Colonic mucosa (tissue), 4 donors: ENCODE data around the gene MASTL. TPM values are rescaled to one million over a fixed set of nuclear protein-coding genes. Genes with fewer than 3 reads are reported as not detected.
"Not testable (repeated sequence)": the region's sequence is repeated elsewhere in the genome, so short reads cannot be mapped to it uniquely, and the experiment has no call there.

Source experiments
- DNase-seq: peaks from one replicate; pipeline ENCODE4 v3.0.0-alpha.2; 2020
- H3K27ac ChIP-seq: fragments of 200-600 bp; one replicate; pipeline ENCODE4 v1.8.0; 2021
- H3K27me3 ChIP-seq: fragments of 200-600 bp; one replicate; pipeline ENCODE4 v1.8.0; 2021
- H3K36me3 ChIP-seq: fragments of 200-600 bp; one replicate; pipeline ENCODE4 v1.8.0; 2021
- H3K4me1 ChIP-seq: fragments of 200-600 bp; one replicate; pipeline ENCODE4 v1.8.0; 2021; ENCODE audit warnings: mild to moderate bottlenecking
- H3K4me3 ChIP-seq: fragments of 200-600 bp; one replicate; pipeline ENCODE4 v1.8.0; 2021
- H3K9ac ChIP-seq, 2 donors: one replicate each; pipeline ENCODE4 v1.7.0; 2013; ENCODE audit warnings: control low read depth in 2 of 2, low read depth in 2 of 2, low read length in 2 of 2
- H3K9me3 ChIP-seq: fragments of 200-600 bp; one replicate; pipeline ENCODE4 v1.8.0; 2021
- intact Hi-C: fragments of 100-400 bp; cut with DNase I; formaldehyde crosslinking; loops from one replicate; pipeline ENCODE4 v1.14.1; 2022
- total RNA-seq, 2 donors: library from RNA; stranded (reverse); fragmentation: NEBNext Ultra II Directional in 1 of 2; extraction: Animal tissue kit (Norgen Biotek cat#: 25700) in 1 of 2; gene quantifications; one replicate each; pipeline ENCODE4 v1.2.1, GENCODE V29; 2021
- TF ChIP-seq, protein P1 (sequence below): fragments of 200-600 bp; IDR thresholded peaks from one replicate; pipeline ENCODE4 v1.8.0; 2022; ENCODE audit warnings: antibody characterized with exemption, mild to moderate bottlenecking
- donor health status: healthy.
- donor health status: DM: no; HTN: no; CAD: no.
- donor health status: DM: no; HTN: no; CAD: no.

MASTL gene
- total RNA-seq, 2 donors from 2014 or later, result 6.4 to 9.1 TPM

DNA sequence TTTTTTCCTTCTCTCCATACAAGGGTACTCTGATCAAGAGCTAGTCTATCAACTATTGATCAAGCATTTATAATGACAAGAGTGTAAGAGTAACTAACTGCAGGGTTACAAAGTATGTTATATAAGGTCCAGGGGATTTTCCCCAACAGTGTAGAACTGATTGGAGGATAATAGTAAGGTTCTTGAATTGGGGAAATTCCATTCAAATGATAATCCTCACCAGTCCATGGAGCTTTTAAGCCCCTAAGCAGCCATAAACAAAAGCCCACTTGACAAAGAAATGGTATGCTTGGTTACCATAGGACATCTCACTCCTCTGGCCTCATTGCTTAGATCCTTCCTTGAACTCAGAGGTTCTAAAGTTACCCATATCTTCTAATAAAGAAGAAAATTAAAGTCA lies 9.2 kb upstream of the MASTL start:
- Histone ChIP-seq H3K36me3 (peaks cover 11% of the 10 kb centered on the region), H3K4me1 (no peaks in the 10 kb centered on the region), H3K9ac (no peak overlapping the region), H3K27ac (no peak overlapping the region), H3K4me3 (no peak overlapping the region), H3K27me3 (no peaks in the 10 kb centered on the region), H3K9me3 (no peaks in the 10 kb centered on the region)
- no peak for DNase-seq
- intact Hi-C loops, result no loop called here
- TF ChIP-seq, protein P1, sequence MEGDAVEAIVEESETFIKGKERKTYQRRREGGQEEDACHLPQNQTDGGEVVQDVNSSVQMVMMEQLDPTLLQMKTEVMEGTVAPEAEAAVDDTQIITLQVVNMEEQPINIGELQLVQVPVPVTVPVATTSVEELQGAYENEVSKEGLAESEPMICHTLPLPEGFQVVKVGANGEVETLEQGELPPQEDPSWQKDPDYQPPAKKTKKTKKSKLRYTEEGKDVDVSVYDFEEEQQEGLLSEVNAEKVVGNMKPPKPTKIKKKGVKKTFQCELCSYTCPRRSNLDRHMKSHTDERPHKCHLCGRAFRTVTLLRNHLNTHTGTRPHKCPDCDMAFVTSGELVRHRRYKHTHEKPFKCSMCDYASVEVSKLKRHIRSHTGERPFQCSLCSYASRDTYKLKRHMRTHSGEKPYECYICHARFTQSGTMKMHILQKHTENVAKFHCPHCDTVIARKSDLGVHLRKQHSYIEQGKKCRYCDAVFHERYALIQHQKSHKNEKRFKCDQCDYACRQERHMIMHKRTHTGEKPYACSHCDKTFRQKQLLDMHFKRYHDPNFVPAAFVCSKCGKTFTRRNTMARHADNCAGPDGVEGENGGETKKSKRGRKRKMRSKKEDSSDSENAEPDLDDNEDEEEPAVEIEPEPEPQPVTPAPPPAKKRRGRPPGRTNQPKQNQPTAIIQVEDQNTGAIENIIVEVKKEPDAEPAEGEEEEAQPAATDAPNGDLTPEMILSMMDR, result no peak

DNA sequence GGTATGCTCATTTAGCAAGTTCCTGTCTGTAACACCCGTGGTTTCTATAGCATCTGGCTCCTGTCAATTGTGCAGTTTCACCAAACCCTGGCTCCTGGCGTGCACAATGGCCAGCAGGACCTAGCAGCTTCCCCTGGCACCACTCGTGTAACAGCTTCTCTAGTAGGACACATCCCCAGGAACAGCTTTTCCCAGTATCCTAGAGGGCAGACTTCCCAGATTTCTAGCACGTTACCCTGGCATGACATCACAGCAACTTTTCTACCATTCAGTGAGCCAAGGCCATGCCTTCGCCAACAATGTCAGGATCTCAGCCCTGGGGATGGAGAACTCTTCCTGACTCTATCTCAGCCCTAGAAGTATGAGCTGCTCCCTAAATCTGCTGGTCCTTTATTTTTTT lies 7.5 kb upstream of the MASTL start:
- TF ChIP-seq, protein P1, result no peak

DNA sequence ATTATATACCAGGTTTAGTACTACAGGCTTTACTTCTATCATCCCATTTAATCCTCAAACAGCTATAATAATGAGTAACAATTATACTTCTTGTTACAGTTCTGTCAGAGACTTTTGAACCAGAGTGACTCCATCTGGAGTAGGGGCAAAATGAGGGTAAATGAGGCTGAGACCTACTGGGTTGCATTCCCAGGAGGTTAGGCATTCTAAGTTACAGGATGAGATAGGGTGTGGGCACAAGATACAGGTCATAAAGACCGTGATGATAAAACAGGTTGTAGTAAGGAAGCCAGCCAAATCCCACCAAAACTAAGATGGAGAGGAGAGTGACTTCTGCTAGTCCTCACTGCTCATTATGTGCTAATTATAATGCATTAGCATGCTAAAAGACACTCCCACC lies 4.9 kb upstream of the MASTL start:
- Histone ChIP-seq H3K9ac (no peak overlapping the region), H3K27ac (no peak overlapping the region), H3K36me3 (peaks cover 11% of the 10 kb centered on the region), H3K9me3 (no peaks in the 10 kb centered on the region), H3K4me1 (peaks cover 2% of the 10 kb centered on the region), H3K4me3 (no peak overlapping the region), H3K27me3 (no peaks in the 10 kb centered on the region)
- TF ChIP-seq, protein P1, result no peak
- no peak for DNase-seq
- intact Hi-C loops, result no loop called here

More for the DNA sequence above, 7.5 kb upstream of the MASTL start:
- no peak overlapping the region for H3K9ac ChIP-seq
- no peaks in the 10 kb centered on the region for H3K9me3 ChIP-seq
- no peaks in the 10 kb centered on the region for H3K27me3 ChIP-seq
- DNase-seq, result no peak
- no peak overlapping the region for H3K27ac ChIP-seq
- intact Hi-C loops, result no loop called here
- no peak overlapping the region for H3K4me3 ChIP-seq
- H3K36me3 ChIP-seq, result peaks cover 11% of the 10 kb centered on the region
- peaks cover 2% of the 10 kb centered on the region for H3K4me1 ChIP-seq

DNA sequence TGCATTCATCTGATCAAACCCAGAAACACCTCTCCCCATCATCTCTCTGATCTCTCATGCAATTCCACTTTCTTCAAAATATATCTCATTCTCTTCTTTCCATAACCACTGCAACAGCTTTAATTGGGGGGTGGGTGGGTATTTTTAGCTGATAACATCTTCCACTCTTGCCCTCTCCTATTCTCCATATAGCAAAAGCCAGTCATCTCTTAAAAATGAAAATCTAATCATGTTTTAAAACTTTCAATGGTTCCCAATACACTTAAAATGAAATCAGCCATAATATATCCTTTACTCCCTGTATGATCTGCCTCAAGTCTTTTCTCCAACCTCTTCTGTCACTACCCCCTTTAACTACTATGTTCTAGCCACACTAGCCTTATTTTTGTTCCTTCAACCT lies 2.5 kb upstream of the MASTL start:
- no peak for DNase-seq
- Histone ChIP-seq H3K4me3 (peak overlapping the region; percentile 81), H3K36me3 (peaks cover 3% of the 10 kb centered on the region), H3K9me3 (no peaks in the 10 kb centered on the region), H3K4me1 (peaks cover 2% of the 10 kb centered on the region), H3K27ac (no peak overlapping the region), H3K27me3 (no peaks in the 10 kb centered on the region), H3K9ac (no peak overlapping the region)
- intact Hi-C loops, result no loop called here
- TF ChIP-seq, protein P1, result no peak

DNA sequence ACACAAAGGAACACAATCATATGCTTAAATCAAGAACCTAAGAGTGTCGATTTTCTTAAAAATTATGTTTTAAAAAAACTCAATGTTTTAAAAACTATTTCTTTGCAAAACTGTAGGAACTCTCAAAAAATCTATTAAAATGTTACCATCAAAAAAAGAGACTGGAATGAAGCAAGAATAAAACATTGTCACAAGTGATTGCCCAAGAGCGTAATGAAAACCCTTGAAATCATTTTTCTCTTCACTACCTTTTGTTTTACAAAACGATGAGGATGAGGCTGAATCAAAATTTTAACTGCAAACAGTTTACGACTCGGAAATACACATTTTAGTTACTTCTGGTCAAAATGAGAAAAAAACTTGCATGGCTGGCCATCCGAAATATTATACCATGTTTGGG lies 1.8 kb upstream of the MASTL start:
- DNase-seq, result no peak
- intact Hi-C loops, result no loop called here
- H3K9me3 ChIP-seq, result no peaks in the 10 kb centered on the region
- TF ChIP-seq, protein P1, result no peak
- no peaks in the 10 kb centered on the region for H3K27me3 ChIP-seq
- peaks cover 2% of the 10 kb centered on the region for H3K4me1 ChIP-seq
- H3K4me3 ChIP-seq, result peak overlapping the region; percentile 81
- H3K9ac ChIP-seq, result peak overlapping the region; percentile 85 to 86
- no peaks in the 10 kb centered on the region for H3K36me3 ChIP-seq
- H3K27ac ChIP-seq, result no peak overlapping the region

DNA sequence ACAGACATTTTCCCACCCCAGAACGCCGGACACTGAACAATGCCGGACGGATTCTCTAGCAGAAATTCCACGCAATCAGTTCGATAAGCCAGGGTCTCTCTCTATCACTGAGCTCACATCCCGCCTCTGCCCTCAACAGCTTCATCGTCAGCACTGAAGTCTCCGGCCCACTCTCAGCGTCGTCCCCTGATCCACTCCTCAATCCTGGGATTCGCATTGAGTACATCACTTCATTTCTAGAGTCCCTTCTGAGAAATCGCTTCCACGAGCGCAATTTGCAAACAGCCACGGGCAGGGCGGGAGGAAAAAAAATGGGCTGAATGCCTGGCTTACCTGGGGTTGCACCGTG lies 1.3 kb upstream of the MASTL start:
- TF ChIP-seq, protein P1, result no peak
- no peaks in the 10 kb centered on the region for H3K36me3 ChIP-seq
- peak overlapping the region; percentile 81 for H3K4me3 ChIP-seq
- peak overlapping the region; percentile 85 to 86 for H3K9ac ChIP-seq
- intact Hi-C loops, result no loop called here
- H3K4me1 ChIP-seq, result peaks cover 2% of the 10 kb centered on the region
- no peaks in the 10 kb centered on the region for H3K9me3 ChIP-seq
- peak overlapping the region; percentile 100 for H3K27ac ChIP-seq
- DNase-seq, result no peak
- no peaks in the 10 kb centered on the region for H3K27me3 ChIP-seq

DNA sequence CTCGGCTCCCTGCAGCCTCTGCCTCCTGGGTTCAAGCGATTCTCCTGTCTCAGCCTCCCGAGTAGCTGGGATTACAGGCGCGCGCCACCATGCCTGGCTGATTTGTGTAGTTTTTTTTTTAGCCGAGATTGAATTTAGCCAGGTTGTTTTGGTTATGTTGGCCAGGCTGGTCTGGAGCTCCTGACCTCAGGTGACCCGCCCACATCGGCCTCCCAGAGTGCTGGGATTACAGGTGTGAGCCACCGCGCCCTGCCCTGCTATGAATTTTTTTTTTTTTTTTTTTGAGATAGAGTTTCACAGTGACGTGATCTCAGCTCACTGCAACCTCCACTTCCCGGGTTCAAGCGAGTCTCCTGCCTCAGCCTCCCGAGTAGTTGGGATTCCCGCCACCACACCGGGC lies 1.4 kb downstream of the MASTL start:
- intact Hi-C loops, H3K9me3 ChIP-seq, H3K36me3 ChIP-seq, H3K27me3 ChIP-seq, H3K4me1 ChIP-seq: not testable (repeated sequence)
- Histone ChIP-seq H3K27ac (peak overlapping the region; percentile 100), H3K4me3 (peak overlapping the region; percentile 81), H3K9ac (peak overlapping the region in 1 of 2 donors; percentile 85)
- peak; percentile 28 for DNase-seq
